ENCODE data around the gene OR10H5. TPM values are rescaled to one million over a fixed set of nuclear protein-coding genes. Genes with fewer than 3 reads are reported as not detected.

OR10H5 gene
- total and polyA plus RNA-seq, 10 of the 15 experiments (the other 5 are each of a cell fraction or from before 2014, with no cell fraction given), result not detected

GRCh38 chr19:15836330-15837220, 49.1 kb downstream of the OR10H5 start (continued):
- TF ChIP-seq, protein P1, sequence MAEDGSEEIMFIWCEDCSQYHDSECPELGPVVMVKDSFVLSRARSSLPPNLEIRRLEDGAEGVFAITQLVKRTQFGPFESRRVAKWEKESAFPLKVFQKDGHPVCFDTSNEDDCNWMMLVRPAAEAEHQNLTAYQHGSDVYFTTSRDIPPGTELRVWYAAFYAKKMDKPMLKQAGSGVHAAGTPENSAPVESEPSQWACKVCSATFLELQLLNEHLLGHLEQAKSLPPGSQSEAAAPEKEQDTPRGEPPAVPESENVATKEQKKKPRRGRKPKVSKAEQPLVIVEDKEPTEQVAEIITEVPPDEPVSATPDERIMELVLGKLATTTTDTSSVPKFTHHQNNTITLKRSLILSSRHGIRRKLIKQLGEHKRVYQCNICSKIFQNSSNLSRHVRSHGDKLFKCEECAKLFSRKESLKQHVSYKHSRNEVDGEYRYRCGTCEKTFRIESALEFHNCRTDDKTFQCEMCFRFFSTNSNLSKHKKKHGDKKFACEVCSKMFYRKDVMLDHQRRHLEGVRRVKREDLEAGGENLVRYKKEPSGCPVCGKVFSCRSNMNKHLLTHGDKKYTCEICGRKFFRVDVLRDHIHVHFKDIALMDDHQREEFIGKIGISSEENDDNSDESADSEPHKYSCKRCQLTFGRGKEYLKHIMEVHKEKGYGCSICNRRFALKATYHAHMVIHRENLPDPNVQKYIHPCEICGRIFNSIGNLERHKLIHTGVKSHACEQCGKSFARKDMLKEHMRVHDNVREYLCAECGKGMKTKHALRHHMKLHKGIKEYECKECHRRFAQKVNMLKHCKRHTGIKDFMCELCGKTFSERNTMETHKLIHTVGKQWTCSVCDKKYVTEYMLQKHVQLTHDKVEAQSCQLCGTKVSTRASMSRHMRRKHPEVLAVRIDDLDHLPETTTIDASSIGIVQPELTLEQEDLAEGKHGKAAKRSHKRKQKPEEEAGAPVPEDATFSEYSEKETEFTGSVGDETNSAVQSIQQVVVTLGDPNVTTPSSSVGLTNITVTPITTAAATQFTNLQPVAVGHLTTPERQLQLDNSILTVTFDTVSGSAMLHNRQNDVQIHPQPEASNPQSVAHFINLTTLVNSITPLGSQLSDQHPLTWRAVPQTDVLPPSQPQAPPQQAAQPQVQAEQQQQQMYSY (CRISPR knock-in tag; IDR thresholded peaks at IDR 0.05), result no peak
- TF ChIP-seq TAF1 (IDR thresholded peaks at IDR 0.05; ENCODE audit: borderline replicate concordance, low read depth, low read length) (peak; percentile 43; the same call in 1 of the 2 replicates), NFYA (IDR thresholded peaks at IDR 0.05; ENCODE audit: borderline replicate concordance, low read depth, low read length) (peak; percentile 73), REST (IDR thresholded peaks at IDR 0.05; ENCODE audit: low read depth, low read length) (no peak), ZNF687 (IDR thresholded peaks at IDR 0.05) (no peak), POLR2A (IDR thresholded peaks at IDR 0.05; ENCODE audit: low read depth, low read length) (peak; percentile 100), JUNB (IDR thresholded peaks at IDR 0.05) (no peak), ZNF217 (IDR thresholded peaks at IDR 0.05) (no peak), FOXK2 (IDR thresholded peaks at IDR 0.05) (no peak), FOXM1 (IDR thresholded peaks at IDR 0.05; ENCODE audit: low read depth, low read length) (no peak)
- TF ChIP-seq, protein P2, sequence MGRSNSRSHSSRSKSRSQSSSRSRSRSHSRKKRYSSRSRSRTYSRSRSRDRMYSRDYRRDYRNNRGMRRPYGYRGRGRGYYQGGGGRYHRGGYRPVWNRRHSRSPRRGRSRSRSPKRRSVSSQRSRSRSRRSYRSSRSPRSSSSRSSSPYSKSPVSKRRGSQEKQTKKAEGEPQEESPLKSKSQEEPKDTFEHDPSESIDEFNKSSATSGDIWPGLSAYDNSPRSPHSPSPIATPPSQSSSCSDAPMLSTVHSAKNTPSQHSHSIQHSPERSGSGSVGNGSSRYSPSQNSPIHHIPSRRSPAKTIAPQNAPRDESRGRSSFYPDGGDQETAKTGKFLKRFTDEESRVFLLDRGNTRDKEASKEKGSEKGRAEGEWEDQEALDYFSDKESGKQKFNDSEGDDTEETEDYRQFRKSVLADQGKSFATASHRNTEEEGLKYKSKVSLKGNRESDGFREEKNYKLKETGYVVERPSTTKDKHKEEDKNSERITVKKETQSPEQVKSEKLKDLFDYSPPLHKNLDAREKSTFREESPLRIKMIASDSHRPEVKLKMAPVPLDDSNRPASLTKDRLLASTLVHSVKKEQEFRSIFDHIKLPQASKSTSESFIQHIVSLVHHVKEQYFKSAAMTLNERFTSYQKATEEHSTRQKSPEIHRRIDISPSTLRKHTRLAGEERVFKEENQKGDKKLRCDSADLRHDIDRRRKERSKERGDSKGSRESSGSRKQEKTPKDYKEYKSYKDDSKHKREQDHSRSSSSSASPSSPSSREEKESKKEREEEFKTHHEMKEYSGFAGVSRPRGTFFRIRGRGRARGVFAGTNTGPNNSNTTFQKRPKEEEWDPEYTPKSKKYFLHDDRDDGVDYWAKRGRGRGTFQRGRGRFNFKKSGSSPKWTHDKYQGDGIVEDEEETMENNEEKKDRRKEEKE (IDR thresholded peaks at IDR 0.05), result no peak
- TF ChIP-seq, protein P3, sequence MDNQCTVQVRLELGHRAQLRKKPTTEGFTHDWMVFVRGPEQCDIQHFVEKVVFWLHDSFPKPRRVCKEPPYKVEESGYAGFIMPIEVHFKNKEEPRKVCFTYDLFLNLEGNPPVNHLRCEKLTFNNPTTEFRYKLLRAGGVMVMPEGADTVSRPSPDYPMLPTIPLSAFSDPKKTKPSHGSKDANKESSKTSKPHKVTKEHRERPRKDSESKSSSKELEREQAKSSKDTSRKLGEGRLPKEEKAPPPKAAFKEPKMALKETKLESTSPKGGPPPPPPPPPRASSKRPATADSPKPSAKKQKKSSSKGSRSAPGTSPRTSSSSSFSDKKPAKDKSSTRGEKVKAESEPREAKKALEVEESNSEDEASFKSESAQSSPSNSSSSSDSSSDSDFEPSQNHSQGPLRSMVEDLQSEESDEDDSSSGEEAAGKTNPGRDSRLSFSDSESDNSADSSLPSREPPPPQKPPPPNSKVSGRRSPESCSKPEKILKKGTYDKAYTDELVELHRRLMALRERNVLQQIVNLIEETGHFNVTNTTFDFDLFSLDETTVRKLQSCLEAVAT (IDR thresholded peaks at IDR 0.05), result no peak
